Endodermal cell (in vitro differentiated cells): Measurements from ENCODE around the gene TRIM67. TPM values are rescaled to one million over a fixed set of nuclear protein-coding genes. Genes with fewer than 3 reads are reported as not detected.
A peak's percentile ranks its signal among the peaks of the same experiment; 100 is the strongest.

Experiments
- DNase-seq: peaks from one replicate; pipeline ENCODE4 v3.0.0-alpha.2; 2017
- H3K27ac ChIP-seq: 2 replicates; pipeline ENCODE4 v1.5.1; 2013; ENCODE audit warnings: mild to moderate bottlenecking, low read depth, low read length, moderate library complexity
- H3K27me3 ChIP-seq: 2 replicates; pipeline ENCODE4 v1.6.1; 2013; ENCODE audit warnings: mild to moderate bottlenecking, low read length, moderate library complexity; ENCODE audit not compliant: insufficient read depth, control insufficient read depth, poor library complexity, severe bottlenecking
- H3K36me3 ChIP-seq: 2 replicates; pipeline ENCODE4 v1.7.0; 2013; ENCODE audit warnings: mild to moderate bottlenecking, low read length, moderate library complexity; ENCODE audit not compliant: control insufficient read depth, insufficient read depth
- H3K4me1 ChIP-seq: one replicate; pipeline ENCODE4 v1.7.0; 2013; ENCODE audit warnings: low read length; ENCODE audit not compliant: control insufficient read depth, insufficient read depth
- H3K4me3 ChIP-seq: 2 replicates; pipeline ENCODE4 v1.5.1; 2013; ENCODE audit warnings: mild to moderate bottlenecking, low read length, moderate library complexity
- H3K9ac ChIP-seq: 2 replicates; pipeline ENCODE4 v1.6.1; 2013; ENCODE audit warnings: mild to moderate bottlenecking, low read length, moderate library complexity; ENCODE audit not compliant: poor library complexity, severe bottlenecking; ENCODE audit errors: extremely low read depth
- H3K9me3 ChIP-seq: 2 replicates; pipeline ENCODE4 v1.6.1; 2013; ENCODE audit warnings: mild to moderate bottlenecking, low read length, moderate library complexity; ENCODE audit not compliant: control insufficient read depth
- H3K27ac Mint-ChIP-seq: 2 replicates; pipeline ENCODE4 v1.8.0; 2020; ENCODE audit warnings: mixed read lengths
- H3K27me3 Mint-ChIP-seq: 2 replicates; pipeline ENCODE4 v1.8.0; 2021; ENCODE audit warnings: mild to moderate bottlenecking, mixed read lengths; ENCODE audit not compliant: insufficient read depth
- H3K36me3 Mint-ChIP-seq: 2 replicates; pipeline ENCODE4 v1.8.0; 2020; ENCODE audit warnings: low read depth, mixed read lengths
- H3K4me1 Mint-ChIP-seq: 2 replicates; pipeline ENCODE4 v1.8.0; 2020; ENCODE audit warnings: mixed read lengths
- H3K4me3 Mint-ChIP-seq: 2 replicates; pipeline ENCODE4 v1.8.0; 2020; ENCODE audit warnings: mild to moderate bottlenecking, moderate library complexity, mixed read lengths
- H3K9me3 Mint-ChIP-seq: 2 replicates; pipeline ENCODE4 v1.8.0; 2020; ENCODE audit warnings: mild to moderate bottlenecking, mixed read lengths
- CTCF ChIP-seq: fragments of 200-600 bp; sonication (generic); conservative IDR thresholded peaks from 2 replicates; pipeline ENCODE4 v1.5.0; 2021; ENCODE audit warnings: antibody characterized with exemption, mild to moderate bottlenecking
- WGBS, 2 experiments: methylation state at CpG; one replicate each; pipeline versions ENCODE4 v1.1.5 to v1.1.7; 2013; ENCODE audit warnings: missing lambda C conversion rate in 2 of 2, mixed read lengths in 1 of 2; ENCODE audit not compliant: insufficient coverage in 1 of 2, insufficient read length in 1 of 2; 5-methylcytosine and 5-hydroxymethylcytosine counted together
- total RNA-seq, 2 donors: library from RNA; stranded (reverse); fragmentation: NEBNext Ultra II Directional in 1 of 2; extraction: Animal tissue kit (Norgen Biotek cat#: 25700) in 1 of 2; gene quantifications; 2 replicates in 1 of 2; 3 replicates in 1 of 2; pipeline ENCODE4 v1.2.1, GENCODE V29; 2021

Gene TRIM67
- total RNA-seq, 2 donors from 2014 or later: 0.04 TPM

GRCh38 chr1:231159963-231160761 is 1.7 kb upstream of the TRIM67 start:
- no peaks in the 10 kb centered on the region for H3K36me3 ChIP-seq
- H3K27me3 Mint-ChIP-seq: peaks cover 91% of the 10 kb centered on the region
- no peaks in the 10 kb centered on the region for H3K36me3 Mint-ChIP-seq
- H3K4me3 ChIP-seq: no peak overlapping the region
- H3K4me1 ChIP-seq: no peaks in the 10 kb centered on the region
- no peak overlapping the region for H3K9ac ChIP-seq
- TF ChIP-seq CTCF: no peak
- H3K27ac Mint-ChIP-seq: no peak overlapping the region
- peak overlapping the region; percentile 52 for H3K4me3 Mint-ChIP-seq
- WGBS, 2 experiments: 80 to 85% methylated on average over 9 to 15 of the region's 15 CpGs
- H3K9me3 Mint-ChIP-seq: no peaks in the 10 kb centered on the region
- H3K4me1 Mint-ChIP-seq: no peaks in the 10 kb centered on the region
- peaks cover 75% of the 10 kb centered on the region for H3K27me3 ChIP-seq
- DNase-seq: no peak
- H3K27ac ChIP-seq: no peak overlapping the region
- no peaks in the 10 kb centered on the region for H3K9me3 ChIP-seq

- H3K4me3 ChIP-seq: peak overlapping the region; percentile 72
- H3K27ac ChIP-seq: no peak overlapping the region
- no peak overlapping the region for H3K9ac ChIP-seq
Measured at GRCh38 chr1:231160895-231161666, 777 bp upstream of the TRIM67 start.

More at GRCh38 chr1:231160895-231161666, 777 bp upstream of the TRIM67 start:
- no peaks in the 10 kb centered on the region for H3K36me3 Mint-ChIP-seq
- H3K9me3 Mint-ChIP-seq: no peaks in the 10 kb centered on the region
- no peaks in the 10 kb centered on the region for H3K4me1 ChIP-seq
- H3K4me1 Mint-ChIP-seq: no peaks in the 10 kb centered on the region
- DNase-seq: peak; percentile 65
- no peak for TF ChIP-seq CTCF
- peaks cover 94% of the 10 kb centered on the region for H3K27me3 Mint-ChIP-seq
- H3K36me3 ChIP-seq: no peaks in the 10 kb centered on the region
- H3K27ac Mint-ChIP-seq: no peak overlapping the region
- peak overlapping the region; percentile 52 for H3K4me3 Mint-ChIP-seq
- H3K27me3 ChIP-seq: peaks cover 85% of the 10 kb centered on the region
- WGBS, 2 experiments: 4 to 12% methylated on average over 25 to 51 of the region's 51 CpGs
- no peaks in the 10 kb centered on the region for H3K9me3 ChIP-seq
